Astrocyte (in vitro differentiated cells and primary cell): ENCODE results near the gene ATP2C2. TPM values are rescaled to one million over a fixed set of nuclear protein-coding genes. Genes with fewer than 3 reads are reported as not detected.

Experiments used
- DNase-seq: peaks from one replicate; pipeline ENCODE4 v3.0.0-alpha.2; 2010; ENCODE audit warnings: low read depth
- FAIRE-seq: peaks from 2 replicates; lab custom pipeline; 2011; peaks lifted over from hg19 to GRCh38; lab: Jason Lieb, UNC
- H2AFZ ChIP-seq: 2 replicates; pipeline ENCODE4 v1.6.0; 2012; ENCODE audit warnings: low read depth, low read length, inconsistent platforms
- H3K27ac ChIP-seq: 2 replicates; pipeline ENCODE4 v1.5.1; 2011; ENCODE audit warnings: low read depth, low read length, inconsistent platforms
- H3K27me3 ChIP-seq: 2 replicates; pipeline ENCODE4 v1.6.0; 2011; ENCODE audit warnings: low read length, inconsistent platforms; ENCODE audit not compliant: insufficient read depth
- H3K36me3 ChIP-seq: 2 replicates; pipeline ENCODE4 v1.5.1; 2011; ENCODE audit warnings: low read length, inconsistent platforms; ENCODE audit not compliant: insufficient read depth
- H3K4me1 ChIP-seq: 2 replicates; pipeline ENCODE4 v1.5.1; 2011; ENCODE audit warnings: low read length, inconsistent platforms; ENCODE audit not compliant: insufficient read depth
- H3K4me2 ChIP-seq: 2 replicates; pipeline ENCODE4 v1.6.0; 2012; ENCODE audit warnings: low read length, inconsistent platforms
- H3K4me3 ChIP-seq: 2 replicates; pipeline ENCODE4 v1.5.1; 2011; ENCODE audit warnings: low read depth, mild to moderate bottlenecking, low read length, inconsistent platforms; ENCODE audit not compliant: insufficient read depth
- H3K79me2 ChIP-seq: 2 replicates; pipeline ENCODE4 v1.6.0; 2012; ENCODE audit warnings: mild to moderate bottlenecking, low read length, inconsistent platforms; ENCODE audit not compliant: insufficient read depth
- H3K9ac ChIP-seq: 2 replicates; pipeline ENCODE4 v1.6.0; 2012; ENCODE audit warnings: mild to moderate bottlenecking, low read length, inconsistent platforms
- H3K9me3 ChIP-seq: 2 replicates; pipeline ENCODE4 v1.5.1; 2012; ENCODE audit warnings: low read depth, mild to moderate bottlenecking, low read length, inconsistent platforms; ENCODE audit not compliant: insufficient read depth
- H4K20me1 ChIP-seq: 2 replicates; pipeline ENCODE4 v1.6.0; 2012; ENCODE audit warnings: low read length, inconsistent platforms; ENCODE audit not compliant: insufficient read depth
- H3K27ac Mint-ChIP-seq: one replicate; pipeline ENCODE4 v1.8.0; 2021; ENCODE audit warnings: mild to moderate bottlenecking, mixed read lengths; ENCODE audit not compliant: unreplicated experiment
- H3K27me3 Mint-ChIP-seq: one replicate; pipeline ENCODE4 v1.8.0; 2021; ENCODE audit warnings: low read depth, mixed read lengths; ENCODE audit not compliant: unreplicated experiment
- H3K36me3 Mint-ChIP-seq: one replicate; pipeline ENCODE4 v1.8.0; 2021; ENCODE audit warnings: low read depth, mixed read lengths; ENCODE audit not compliant: unreplicated experiment
- H3K4me1 Mint-ChIP-seq: one replicate; pipeline ENCODE4 v1.8.0; 2021; ENCODE audit warnings: low read depth, mixed read lengths; ENCODE audit not compliant: unreplicated experiment
- H3K4me3 Mint-ChIP-seq: one replicate; pipeline ENCODE4 v1.8.0; 2021; ENCODE audit warnings: mild to moderate bottlenecking, moderate library complexity, mixed read lengths; ENCODE audit not compliant: unreplicated experiment
- H3K9me3 Mint-ChIP-seq: one replicate; pipeline ENCODE4 v1.8.0; 2021; ENCODE audit warnings: mild to moderate bottlenecking, mixed read lengths; ENCODE audit not compliant: unreplicated experiment
- CTCF ChIP-seq: IDR thresholded peaks from 2 replicates; pipeline ENCODE4 v1.5.1; 2011; ENCODE audit warnings: low read depth, mild to moderate bottlenecking, inconsistent platforms, low read length, moderate library complexity; ENCODE audit not compliant: insufficient read depth
- EZH2 ChIP-seq: IDR thresholded peaks from 2 replicates; pipeline ENCODE4 v1.6.1; 2012; ENCODE audit warnings: mild to moderate bottlenecking, low read length, inconsistent platforms; ENCODE audit not compliant: insufficient read depth
- total RNA-seq: library from RNA; stranded (reverse); gene quantifications from 2 replicates; pipeline ENCODE4 v1.2.1, GENCODE V29; 2021

The ATP2C2 gene
- total RNA-seq, 1 donor from 2014 or later: 0.41 TPM

GRCh38 chr16:84502075-84502474 is 133.7 kb downstream of the ATP2C2 start:
- peak overlapping the region; percentile 54 for H3K4me3 Mint-ChIP-seq

DNA sequence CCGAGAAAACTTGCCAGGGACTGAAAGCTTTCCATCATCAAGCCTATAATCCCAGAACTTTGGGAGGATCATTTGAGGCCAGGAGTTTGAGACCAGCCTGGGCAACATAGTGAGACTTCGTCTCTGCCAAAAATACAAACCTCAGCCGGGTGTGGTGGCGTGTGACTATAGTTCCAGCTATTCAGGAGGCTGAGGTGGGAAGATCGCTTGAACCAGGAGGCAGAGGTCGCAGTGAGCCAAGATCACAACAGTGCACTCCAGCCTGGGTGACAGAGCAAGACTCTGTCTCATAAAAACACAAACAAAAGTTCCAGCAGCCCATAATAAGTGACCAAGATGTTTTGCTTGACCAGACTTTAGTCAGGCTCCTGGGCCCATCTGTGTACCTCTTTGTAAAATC is 134.2 kb downstream of the ATP2C2 start:
- no peak overlapping the region for H3K4me3 Mint-ChIP-seq
- Histone ChIP-seq H3K4me3 (no peak overlapping the region), H3K9me3 (no peaks in the 10 kb centered on the region), H3K36me3 (peaks cover 8% of the 10 kb centered on the region), H3K9ac (no peak overlapping the region), H4K20me1 (peaks cover 14% of the 10 kb centered on the region), H3K4me2 (peak overlapping the region; percentile 97), H2AFZ (no peak overlapping the region), H3K27me3 (no peaks in the 10 kb centered on the region), H3K27ac (peak overlapping the region; percentile 18), H3K79me2 (peaks cover 42% of the 10 kb centered on the region), H3K4me1 (peaks cover 45% of the 10 kb centered on the region)
- H3K36me3 Mint-ChIP-seq: peaks cover 6% of the 10 kb centered on the region
- DNase-seq (peak; percentile 14), FAIRE-seq (no peak)
- no peaks in the 10 kb centered on the region for H3K9me3 Mint-ChIP-seq
- H3K27ac Mint-ChIP-seq: no peak overlapping the region
- peaks cover 30% of the 10 kb centered on the region for H3K4me1 Mint-ChIP-seq
- no peaks in the 10 kb centered on the region for H3K27me3 Mint-ChIP-seq
- TF ChIP-seq CTCF: no peak
- no peak for TF ChIP-seq EZH2

More at GRCh38 chr16:84502075-84502474, 133.7 kb downstream of the ATP2C2 start:
- Histone ChIP-seq H2AFZ (no peak overlapping the region), H3K36me3 (peaks cover 13% of the 10 kb centered on the region), H3K4me2 (peak overlapping the region; percentile 97), H3K27ac (peak overlapping the region; percentile 18), H3K9ac (no peak overlapping the region), H3K79me2 (peaks cover 42% of the 10 kb centered on the region), H3K9me3 (no peaks in the 10 kb centered on the region), H4K20me1 (peaks cover 14% of the 10 kb centered on the region), H3K4me1 (peaks cover 45% of the 10 kb centered on the region), H3K27me3 (no peaks in the 10 kb centered on the region), H3K4me3 (no peak overlapping the region)
- Mint-ChIP-seq H3K4me1 (peaks cover 30% of the 10 kb centered on the region), H3K9me3 (no peaks in the 10 kb centered on the region), H3K27ac (no peak overlapping the region), H3K27me3 (no peaks in the 10 kb centered on the region), H3K36me3 (peaks cover 8% of the 10 kb centered on the region)
- FAIRE-seq (no peak), DNase-seq (no peak)
- no peak for TF ChIP-seq EZH2
- TF ChIP-seq CTCF: no peak

GRCh38 chr16:84503751-84504395 is 135.5 kb downstream of the ATP2C2 start:
- H3K79me2 ChIP-seq: peaks cover 41% of the 10 kb centered on the region

More at GRCh38 chr16:84503751-84504395, 135.5 kb downstream of the ATP2C2 start:
- Histone ChIP-seq H3K4me3 (peak overlapping the region; percentile 73), H2AFZ (peak overlapping the region; percentile 80), H4K20me1 (peaks cover 11% of the 10 kb centered on the region), H3K4me2 (peak overlapping the region; percentile 97), H3K36me3 (peaks cover 5% of the 10 kb centered on the region), H3K9me3 (no peaks in the 10 kb centered on the region), H3K4me1 (peaks cover 45% of the 10 kb centered on the region), H3K9ac (peak overlapping the region; percentile 88), H3K27me3 (no peaks in the 10 kb centered on the region), H3K27ac (peak overlapping the region; percentile 93)
- DNase-seq (peak; percentile 31), FAIRE-seq (no peak)
- peaks cover 29% of the 10 kb centered on the region for H3K4me1 Mint-ChIP-seq
- TF ChIP-seq CTCF: no peak
- no peak for TF ChIP-seq EZH2
- peak overlapping the region; percentile 89 for H3K4me3 Mint-ChIP-seq
- H3K9me3 Mint-ChIP-seq: no peaks in the 10 kb centered on the region
- H3K27me3 Mint-ChIP-seq: no peaks in the 10 kb centered on the region
- peak overlapping the region; percentile 86 for H3K27ac Mint-ChIP-seq
- peaks cover 4% of the 10 kb centered on the region for H3K36me3 Mint-ChIP-seq
